DOHH2 (cell line): ENCODE results near the gene NR2F1-AS1.

Experiments used
- H3F3A ChIP-seq: fragments of 200-600 bp; sonication (generic), shearing (Covaris generic); 2 replicates; pipeline ENCODE4 v1.6.0; 2016; ENCODE audit warnings: antibody characterized with exemption, mild to moderate bottlenecking; ENCODE audit not compliant: control insufficient read depth, insufficient read depth
- H3K27ac ChIP-seq: fragments of 200-600 bp; sonication (generic); 2 replicates; pipeline ENCODE4 v1.5.1; 2014; ENCODE audit warnings: low read depth, mild to moderate bottlenecking, low read length, moderate library complexity
- H3K27me3 ChIP-seq: fragments of 200-600 bp; sonication (generic); 2 replicates; pipeline ENCODE4 v1.6.1; 2014; ENCODE audit warnings: mild to moderate bottlenecking, low read length, mixed read lengths; ENCODE audit not compliant: control insufficient read depth
- H3K36me3 ChIP-seq: fragments of 200-600 bp; sonication (generic); 2 replicates; pipeline ENCODE4 v1.6.1; 2014; ENCODE audit warnings: mild to moderate bottlenecking, low read length, moderate library complexity, mixed read lengths; ENCODE audit not compliant: control insufficient read depth
- H3K4me1 ChIP-seq: fragments of 200-600 bp; sonication (generic); 2 replicates; pipeline ENCODE4 v1.6.1; 2014; ENCODE audit warnings: mild to moderate bottlenecking, low read length, mixed read lengths; ENCODE audit not compliant: control insufficient read depth
- H3K4me2 ChIP-seq: fragments of 200-600 bp; sonication (generic); 2 replicates; pipeline ENCODE4 v1.6.0; 2014; ENCODE audit warnings: mild to moderate bottlenecking, low read length, moderate library complexity
- H3K4me3 ChIP-seq: fragments of 200-600 bp; sonication (generic); 2 replicates; pipeline ENCODE4 v1.5.1; 2014; ENCODE audit warnings: mild to moderate bottlenecking, low read length, mixed read lengths
- H3K79me2 ChIP-seq: fragments of 200-600 bp; sonication (generic); 2 replicates; pipeline ENCODE4 v1.6.1; 2014; ENCODE audit warnings: mild to moderate bottlenecking, low read length, mixed read lengths; ENCODE audit not compliant: control insufficient read depth
- H3K9me2 ChIP-seq: fragments of 200-600 bp; sonication (generic); replicated peaks from 2 replicates; pipeline ENCODE4 v1.6.1; 2014; ENCODE audit warnings: mild to moderate bottlenecking, low read length, mixed read lengths; ENCODE audit not compliant: control insufficient read depth
- H3K9me3 ChIP-seq: fragments of 200-600 bp; sonication (generic); 2 replicates; pipeline ENCODE4 v1.6.1; 2014; ENCODE audit warnings: antibody characterized with exemption, low read length, mixed read lengths; ENCODE audit not compliant: control insufficient read depth, insufficient read depth
- H4K20me1 ChIP-seq: fragments of 200-600 bp; sonication (generic); 2 replicates; pipeline ENCODE4 v1.6.0; 2014; ENCODE audit warnings: low read depth, mild to moderate bottlenecking, antibody characterized with exemption, low read length, moderate library complexity; ENCODE audit not compliant: control insufficient read depth, insufficient read depth
- EZH2phosphoT487 ChIP-seq: fragments of 200-600 bp; sonication (generic); IDR thresholded peaks from 2 replicates; pipeline ENCODE4 v1.6.1; 2017; ENCODE audit warnings: borderline replicate concordance, mild to moderate bottlenecking, antibody characterized with exemption, low read length, moderate library complexity, mixed read lengths
- TF ChIP-seq, protein P1 (sequence below): fragments of 200-600 bp; sonication (generic); IDR thresholded peaks from one replicate; pipeline ENCODE4 v1.5.1; 2014; ENCODE audit warnings: antibody characterized with exemption, mild to moderate bottlenecking, low read depth, low read length; ENCODE audit not compliant: poor library complexity, severe bottlenecking

NR2F1-AS1 gene

DNA sequence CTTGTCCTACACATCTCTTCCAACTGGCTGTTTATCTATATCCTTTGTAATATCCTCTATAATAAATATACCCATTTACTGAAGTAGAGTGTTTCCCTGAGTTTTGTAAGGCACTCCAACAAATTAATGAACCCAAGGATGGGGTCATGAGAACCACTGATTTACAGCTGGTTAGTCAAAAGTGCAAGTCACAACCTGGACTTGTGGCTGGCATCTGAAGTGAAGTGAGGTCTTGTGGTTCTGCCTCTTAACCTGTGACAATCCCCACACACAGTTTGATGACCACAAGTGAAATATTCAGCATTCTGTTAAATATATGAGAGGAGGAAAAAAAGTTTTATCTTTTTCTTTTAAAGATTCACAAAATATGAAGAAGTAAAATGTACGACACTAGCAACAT is 126.1 kb downstream of the NR2F1-AS1 start:
- no peaks in the 10 kb centered on the region for H3K9me3 ChIP-seq
- H3F3A ChIP-seq, result no peaks in the 10 kb centered on the region
- H3K79me2 ChIP-seq, result no peaks in the 10 kb centered on the region
- no peak for TF ChIP-seq EZH2phosphoT487
- TF ChIP-seq, protein P1, sequence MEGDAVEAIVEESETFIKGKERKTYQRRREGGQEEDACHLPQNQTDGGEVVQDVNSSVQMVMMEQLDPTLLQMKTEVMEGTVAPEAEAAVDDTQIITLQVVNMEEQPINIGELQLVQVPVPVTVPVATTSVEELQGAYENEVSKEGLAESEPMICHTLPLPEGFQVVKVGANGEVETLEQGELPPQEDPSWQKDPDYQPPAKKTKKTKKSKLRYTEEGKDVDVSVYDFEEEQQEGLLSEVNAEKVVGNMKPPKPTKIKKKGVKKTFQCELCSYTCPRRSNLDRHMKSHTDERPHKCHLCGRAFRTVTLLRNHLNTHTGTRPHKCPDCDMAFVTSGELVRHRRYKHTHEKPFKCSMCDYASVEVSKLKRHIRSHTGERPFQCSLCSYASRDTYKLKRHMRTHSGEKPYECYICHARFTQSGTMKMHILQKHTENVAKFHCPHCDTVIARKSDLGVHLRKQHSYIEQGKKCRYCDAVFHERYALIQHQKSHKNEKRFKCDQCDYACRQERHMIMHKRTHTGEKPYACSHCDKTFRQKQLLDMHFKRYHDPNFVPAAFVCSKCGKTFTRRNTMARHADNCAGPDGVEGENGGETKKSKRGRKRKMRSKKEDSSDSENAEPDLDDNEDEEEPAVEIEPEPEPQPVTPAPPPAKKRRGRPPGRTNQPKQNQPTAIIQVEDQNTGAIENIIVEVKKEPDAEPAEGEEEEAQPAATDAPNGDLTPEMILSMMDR, result no peak
- no peaks in the 10 kb centered on the region for H3K9me2 ChIP-seq
- H3K4me2 ChIP-seq, result no peak overlapping the region
- no peaks in the 10 kb centered on the region for H3K4me1 ChIP-seq
- H3K27ac ChIP-seq, result no peak overlapping the region
- H3K27me3 ChIP-seq, result no peaks in the 10 kb centered on the region
- no peak overlapping the region for H3K4me3 ChIP-seq
- H3K36me3 ChIP-seq, result no peaks in the 10 kb centered on the region
- H4K20me1 ChIP-seq, result no peaks in the 10 kb centered on the region

DNA sequence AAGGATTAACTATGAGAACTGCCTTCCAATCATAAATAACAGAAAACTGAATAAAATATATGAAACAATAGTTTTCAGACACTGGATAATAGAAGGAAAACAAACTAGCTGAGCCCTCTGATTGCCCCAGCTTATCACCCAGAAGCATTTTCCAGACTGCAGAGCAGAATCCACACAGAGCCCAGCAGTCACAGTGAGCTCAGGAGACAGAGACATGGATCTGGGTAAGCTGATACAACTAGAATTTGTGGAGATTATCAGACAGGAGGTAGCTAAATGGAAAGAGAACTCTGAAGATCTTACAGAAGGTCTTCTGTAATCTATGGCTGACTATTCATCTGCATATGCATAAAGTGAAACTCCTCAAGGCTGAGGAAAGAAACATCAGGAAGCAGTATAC is 128.8 kb downstream of the NR2F1-AS1 start:
- Histone ChIP-seq H3K4me1 (no peaks in the 10 kb centered on the region), H3K4me3 (no peak overlapping the region), H3K79me2 (no peaks in the 10 kb centered on the region), H3K9me3 (no peaks in the 10 kb centered on the region), H3F3A (no peaks in the 10 kb centered on the region), H3K4me2 (no peak overlapping the region), H3K27me3 (no peaks in the 10 kb centered on the region), H4K20me1 (no peaks in the 10 kb centered on the region), H3K36me3 (no peaks in the 10 kb centered on the region), H3K27ac (no peak overlapping the region), H3K9me2 (no peaks in the 10 kb centered on the region)
- TF ChIP-seq EZH2phosphoT487, result no peak
- TF ChIP-seq, protein P1, result no peak

DNA sequence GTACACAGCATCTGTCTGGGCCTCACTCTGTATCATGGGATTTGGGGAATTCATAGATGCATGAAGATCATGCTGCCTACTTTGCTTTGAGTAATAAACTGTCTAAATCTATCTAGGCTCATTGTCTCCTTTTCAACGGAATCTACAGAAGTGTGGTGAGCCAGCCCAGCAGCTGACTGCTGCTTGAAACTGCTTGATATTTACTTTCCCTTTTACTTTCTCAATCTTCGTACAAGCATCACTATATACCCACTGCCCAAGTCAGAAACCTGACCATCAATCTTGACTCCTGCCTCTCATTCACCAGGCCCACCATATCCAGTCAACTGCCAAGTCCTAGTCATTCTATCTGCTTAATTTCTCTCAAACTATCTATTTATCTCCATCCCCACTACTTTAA is 142.9 kb downstream of the NR2F1-AS1 start:
- TF ChIP-seq EZH2phosphoT487, result no peak
- TF ChIP-seq, protein P1, result no peak
- Histone ChIP-seq H3K9me2 (no peaks in the 10 kb centered on the region), H4K20me1 (no peaks in the 10 kb centered on the region), H3F3A (no peaks in the 10 kb centered on the region), H3K79me2 (no peaks in the 10 kb centered on the region), H3K36me3 (no peaks in the 10 kb centered on the region), H3K27me3 (no peaks in the 10 kb centered on the region), H3K4me2 (no peak overlapping the region), H3K9me3 (no peaks in the 10 kb centered on the region), H3K4me1 (no peaks in the 10 kb centered on the region), H3K4me3 (no peak overlapping the region), H3K27ac (no peak overlapping the region)

DNA sequence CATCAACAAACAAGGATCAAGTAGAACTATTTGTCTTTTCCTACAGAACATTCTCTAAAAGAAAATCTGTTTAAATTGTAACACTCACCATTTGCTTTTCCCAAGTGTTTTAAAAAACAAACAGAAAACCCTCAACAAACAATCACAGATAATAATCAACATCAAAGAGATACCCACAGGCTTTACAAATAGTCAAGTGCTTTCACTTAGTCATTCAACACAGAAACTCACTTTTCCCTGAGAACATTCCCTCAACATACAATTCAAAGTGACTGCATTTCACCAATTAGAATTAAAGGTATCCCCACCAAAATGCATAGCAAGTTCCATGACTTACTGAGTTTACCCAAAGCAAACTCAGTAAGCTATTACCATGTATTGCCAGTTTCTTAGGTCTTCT is 144.9 kb downstream of the NR2F1-AS1 start:
- Histone ChIP-seq H3K36me3 (no peaks in the 10 kb centered on the region), H3K27ac (no peak overlapping the region), H3K4me3 (no peak overlapping the region), H3F3A (no peaks in the 10 kb centered on the region), H3K4me2 (no peak overlapping the region), H3K79me2 (no peaks in the 10 kb centered on the region), H3K9me3 (no peaks in the 10 kb centered on the region), H3K27me3 (no peaks in the 10 kb centered on the region), H4K20me1 (no peaks in the 10 kb centered on the region), H3K9me2 (no peaks in the 10 kb centered on the region), H3K4me1 (no peaks in the 10 kb centered on the region)
- no peak for TF ChIP-seq EZH2phosphoT487
- TF ChIP-seq, protein P1, result no peak
